ENCODE data around the gene TRERF1.

Gene TRERF1

DNA sequence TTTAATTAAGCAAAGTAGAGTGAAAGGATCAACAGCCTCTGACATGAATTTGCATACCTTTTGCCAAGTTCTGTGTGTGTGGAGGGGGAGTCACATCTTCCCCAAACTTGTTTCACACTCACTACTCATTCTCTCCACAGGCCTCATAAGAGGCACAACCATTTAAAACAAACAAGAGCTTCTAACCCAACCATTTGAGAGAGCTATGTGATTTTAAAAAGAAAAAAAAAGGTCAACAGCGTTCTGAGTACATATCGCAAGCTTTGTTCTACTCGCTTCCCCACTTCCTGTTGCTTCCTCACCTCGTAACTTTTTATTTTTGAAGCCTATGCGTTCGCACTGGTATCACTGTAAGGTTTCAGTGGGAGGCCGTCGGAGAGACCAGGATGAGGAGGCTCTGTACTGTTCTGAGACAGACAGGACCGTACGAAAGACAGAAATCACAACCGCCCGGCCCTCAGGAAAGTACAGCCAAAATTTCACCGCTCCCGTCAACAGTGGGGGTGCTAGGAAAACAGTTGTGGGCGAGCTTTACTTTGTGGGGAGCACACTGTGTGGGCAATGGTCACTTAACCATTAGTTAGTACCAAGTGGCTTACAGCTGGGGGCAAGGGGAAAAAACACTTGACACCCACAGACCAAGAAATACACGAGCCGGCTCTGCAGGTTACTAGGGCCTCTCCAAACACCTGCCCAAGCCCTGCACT lies 61.3 kb downstream of the TRERF1 start:
- no peak for DNase-seq

- DNase-seq: no peak
Observed at GRCh38 chr6:42389736-42390135, 62.0 kb downstream of the TRERF1 start.

DNA sequence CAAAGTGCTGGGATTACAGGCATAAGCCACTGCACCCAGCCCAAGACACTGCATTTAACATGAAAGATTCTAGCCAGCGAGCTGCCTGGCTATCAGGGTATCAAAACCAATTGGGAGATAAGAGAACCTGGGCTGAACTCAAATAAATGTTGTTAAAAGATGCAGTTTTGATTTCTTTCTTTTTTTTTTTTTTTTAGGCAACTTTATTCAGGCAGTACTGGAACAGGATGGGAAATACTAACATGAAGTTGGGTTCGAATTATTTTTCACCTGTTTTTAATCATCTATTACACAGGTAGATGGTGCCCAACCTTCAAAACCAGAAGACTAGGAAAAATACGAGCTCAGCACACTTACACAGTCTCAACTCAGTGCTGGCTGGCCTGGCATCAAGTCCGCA lies 63.7 kb downstream of the TRERF1 start:
- DNase-seq: no peak

DNA sequence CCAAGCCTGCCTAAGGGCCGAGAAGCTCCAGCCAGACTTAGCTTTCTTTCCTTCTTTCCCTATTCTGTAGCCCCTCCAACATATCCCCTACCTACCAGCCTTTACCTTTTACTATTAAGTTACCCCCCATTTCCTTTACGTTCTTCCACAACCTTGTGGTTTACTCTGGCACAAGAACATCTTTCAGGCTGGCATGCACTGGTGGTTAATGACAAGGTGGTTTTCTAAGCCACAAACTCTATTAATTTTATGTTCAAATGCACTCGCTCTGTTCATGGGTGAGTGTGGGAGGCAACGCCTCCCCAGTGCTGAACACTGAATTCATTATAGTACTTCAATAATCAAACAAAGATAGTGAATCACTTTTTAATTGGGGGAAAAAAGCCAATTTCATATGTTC lies 64.4 kb downstream of the TRERF1 start:
- no peak for DNase-seq

DNA sequence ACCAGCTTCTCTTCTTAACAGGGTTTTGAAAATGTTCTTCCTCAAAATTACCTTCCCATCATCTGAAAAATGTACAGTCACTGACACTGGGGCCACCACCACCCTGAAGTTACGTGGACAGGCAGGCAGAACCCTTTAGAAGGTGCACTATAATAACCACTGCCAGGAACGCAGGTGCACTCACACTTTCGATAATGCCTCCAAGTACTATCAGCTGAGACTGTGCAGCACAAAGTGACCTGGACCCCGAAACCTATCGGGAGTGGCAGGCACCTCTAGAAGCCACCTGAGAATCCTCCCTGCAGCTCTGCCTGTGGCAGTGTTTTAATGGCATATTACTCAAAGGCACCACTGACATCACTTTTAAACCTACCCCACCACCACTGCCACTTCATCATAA lies 66.4 kb downstream of the TRERF1 start:
- DNase-seq: no peak

DNA sequence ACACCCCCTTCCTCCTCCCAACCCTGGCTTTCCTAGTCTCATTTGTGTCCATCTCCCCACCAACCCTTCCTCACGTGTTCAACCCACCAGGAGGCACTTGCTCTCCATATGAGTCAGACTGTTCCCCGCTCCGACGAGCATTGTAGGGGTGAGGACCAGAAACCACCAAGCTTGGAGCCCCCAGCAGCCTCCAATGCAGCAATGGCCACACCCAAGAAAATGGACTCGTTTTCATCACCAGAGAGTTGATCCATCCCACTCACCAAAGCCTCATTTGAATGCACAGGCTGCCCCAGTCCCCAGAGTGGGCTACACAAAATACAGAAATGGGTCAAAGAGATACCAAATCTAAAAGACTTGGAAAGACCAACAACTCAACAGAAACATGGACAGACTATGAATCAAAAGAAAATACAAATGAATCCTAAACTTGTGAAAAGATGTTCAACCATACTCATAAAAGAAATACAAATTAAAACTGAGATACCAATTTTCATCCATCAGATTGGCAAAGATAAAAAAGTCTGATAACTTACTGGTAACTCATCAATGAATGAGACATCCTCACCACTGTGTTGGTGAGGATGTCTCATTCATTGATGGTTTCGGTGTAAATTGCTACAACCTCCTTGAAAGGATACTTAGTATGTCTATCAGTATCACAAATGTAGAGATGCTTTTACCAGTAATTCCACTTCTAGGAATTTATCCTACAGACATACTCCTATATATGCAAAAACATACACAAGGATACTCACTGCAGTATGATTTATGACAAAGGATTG lies 68.1 kb downstream of the TRERF1 start:
- DNase-seq: no peak

GRCh38 chr6:42381850-42382249 lies 69.9 kb downstream of the TRERF1 start:
- DNase-seq: no peak

- DNase-seq: no peak
Observed at GRCh38 chr6:42380228-42380979, 71.3 kb downstream of the TRERF1 start.

DNA sequence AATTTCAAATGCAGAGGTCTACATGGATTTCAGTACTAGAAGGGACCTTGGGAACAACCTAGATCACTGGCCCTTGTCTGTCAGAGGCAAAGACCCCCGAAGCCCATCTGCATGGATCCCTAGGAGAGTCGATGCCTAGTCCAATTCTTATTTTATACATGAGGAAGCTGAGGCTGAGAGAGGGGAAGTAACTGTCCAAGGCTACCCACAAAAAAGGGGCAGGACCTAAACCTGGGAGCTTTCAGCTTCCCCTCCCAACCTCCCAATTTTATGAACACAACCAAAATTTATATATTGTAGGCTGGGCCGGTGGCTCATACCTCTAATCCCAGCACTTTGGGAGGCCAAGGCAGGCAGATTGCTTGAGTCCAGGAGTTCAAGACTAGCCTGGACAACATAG lies 73.2 kb downstream of the TRERF1 start:
- DNase-seq: no peak

- DNase-seq: no peak
Observed at GRCh38 chr6:42378125-42378524, 73.6 kb downstream of the TRERF1 start.

- DNase-seq: no peak
Observed at GRCh38 chr6:42375007-42375635, 76.6 kb downstream of the TRERF1 start.

DNA sequence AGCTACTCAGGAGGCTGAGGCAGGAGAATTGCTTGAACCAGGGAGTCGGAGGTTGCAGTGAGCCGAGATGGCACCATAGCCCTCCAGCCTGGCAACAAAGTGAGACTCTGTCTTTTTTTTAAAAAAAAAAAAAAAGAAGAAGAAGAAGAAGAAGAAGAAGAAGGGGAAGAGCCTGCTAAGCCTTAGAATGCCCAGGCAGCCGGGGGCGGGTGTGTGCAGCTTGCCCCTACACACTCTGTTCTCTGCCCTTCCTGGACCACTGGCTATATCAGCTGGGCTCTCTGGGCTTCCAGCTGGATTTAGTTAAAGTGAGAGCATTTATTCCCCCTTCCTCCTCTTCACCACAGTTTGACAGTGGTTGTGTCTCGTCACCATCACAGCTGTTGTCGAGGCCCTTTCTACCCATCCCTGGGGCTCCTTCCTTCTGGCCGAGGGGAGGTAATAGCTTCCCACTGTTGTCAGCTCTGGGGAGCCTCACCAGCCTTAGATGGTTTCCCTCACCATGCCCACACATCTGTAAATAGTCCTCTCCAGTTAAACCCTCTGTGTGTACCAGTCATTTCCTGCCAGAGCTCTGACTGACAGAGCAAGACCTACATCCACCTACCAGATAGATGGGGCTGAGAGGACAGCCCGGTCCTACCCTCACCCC lies 77.6 kb downstream of the TRERF1 start:
- DNase-seq: no peak

DNA sequence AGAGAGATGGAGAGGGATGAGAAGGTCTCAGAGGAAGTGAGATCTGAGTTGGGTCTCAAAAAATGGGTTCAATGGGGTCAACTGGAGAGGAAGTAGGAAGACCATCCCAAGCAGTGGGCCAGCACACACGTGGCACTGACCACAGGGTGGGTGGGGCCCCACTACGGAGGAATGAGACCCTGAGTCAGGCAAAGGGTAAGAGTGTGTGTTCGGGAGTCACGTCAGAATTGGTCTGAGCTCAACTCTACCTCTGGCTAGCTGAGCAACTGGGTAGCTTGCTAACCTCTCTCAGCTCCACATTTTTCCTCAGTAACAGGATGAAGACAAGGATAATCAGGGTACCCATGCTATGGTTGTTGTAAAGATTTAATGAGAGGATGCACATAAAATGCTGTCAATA lies 79.0 kb downstream of the TRERF1 start:
- no peak for DNase-seq

DNA sequence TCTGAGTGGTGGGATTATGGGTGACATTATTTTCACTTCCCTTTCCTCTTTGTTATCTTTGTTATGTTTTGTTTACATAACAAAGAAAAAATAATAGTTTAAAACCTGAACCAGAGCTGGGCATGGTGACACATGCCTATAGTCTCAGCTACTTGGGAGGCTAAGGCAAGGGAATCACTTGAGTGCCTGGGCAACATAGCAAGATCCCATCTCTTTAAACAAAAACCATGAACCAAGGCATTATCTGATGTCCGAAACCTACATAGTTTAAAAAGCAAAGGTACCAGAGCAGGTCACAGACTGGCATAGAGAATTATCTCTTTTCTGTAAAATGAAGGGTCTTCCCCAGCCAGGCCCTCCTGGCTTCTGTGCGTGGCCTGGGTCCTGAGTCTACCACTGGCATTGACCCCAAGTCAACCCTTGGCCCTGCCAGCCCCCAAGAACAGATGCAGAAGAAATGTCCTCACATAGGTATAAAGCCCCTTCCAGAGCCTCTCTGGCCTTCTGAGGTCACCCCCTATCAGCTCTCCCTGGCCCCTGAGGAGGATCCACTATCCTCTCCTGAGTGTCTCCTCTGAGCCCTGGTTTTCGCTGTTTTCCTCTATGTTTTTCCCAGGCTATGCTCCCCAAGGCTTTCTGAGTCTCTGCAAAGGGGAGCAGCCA lies 81.3 kb downstream of the TRERF1 start:
- DNase-seq: no peak

DNA sequence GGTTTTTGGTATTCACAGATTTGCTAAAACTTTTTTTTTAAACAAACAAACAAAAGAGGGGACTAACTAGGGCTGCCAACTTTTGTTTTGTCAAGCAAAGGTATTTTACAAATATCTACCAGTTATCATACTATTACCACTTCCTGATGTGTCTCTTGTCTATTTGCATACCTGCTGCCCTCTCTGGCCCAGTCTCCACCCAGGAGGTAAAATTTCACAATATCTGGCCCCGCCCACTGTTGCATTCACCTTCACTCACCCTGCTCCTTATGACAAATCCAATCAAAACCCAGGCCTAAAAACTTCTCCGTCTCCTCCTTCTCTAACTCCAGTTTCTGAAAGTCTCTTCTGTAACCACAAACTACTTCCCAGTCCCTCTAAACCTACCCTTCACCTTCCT lies 82.2 kb downstream of the TRERF1 start:
- no peak for DNase-seq

DNA sequence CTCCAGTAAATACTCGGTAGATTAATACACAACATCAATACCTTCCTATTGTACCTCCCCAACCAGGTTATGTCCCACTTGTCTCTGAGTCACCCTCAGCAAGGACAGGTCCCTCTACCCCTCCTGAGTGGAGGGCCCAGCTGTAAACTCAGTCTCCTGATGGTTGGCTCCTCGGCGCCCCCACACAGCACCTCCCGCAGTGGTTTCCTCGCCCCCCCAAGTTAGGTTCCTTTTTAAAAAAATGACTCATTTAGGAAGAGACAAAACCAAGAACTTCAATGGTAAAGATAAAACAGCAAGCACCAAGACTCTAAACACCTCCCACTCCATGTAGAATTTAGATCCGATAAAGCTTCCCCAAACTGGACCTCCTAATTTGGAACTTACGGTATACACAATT lies 83.5 kb downstream of the TRERF1 start:
- DNase-seq: no peak

DNA sequence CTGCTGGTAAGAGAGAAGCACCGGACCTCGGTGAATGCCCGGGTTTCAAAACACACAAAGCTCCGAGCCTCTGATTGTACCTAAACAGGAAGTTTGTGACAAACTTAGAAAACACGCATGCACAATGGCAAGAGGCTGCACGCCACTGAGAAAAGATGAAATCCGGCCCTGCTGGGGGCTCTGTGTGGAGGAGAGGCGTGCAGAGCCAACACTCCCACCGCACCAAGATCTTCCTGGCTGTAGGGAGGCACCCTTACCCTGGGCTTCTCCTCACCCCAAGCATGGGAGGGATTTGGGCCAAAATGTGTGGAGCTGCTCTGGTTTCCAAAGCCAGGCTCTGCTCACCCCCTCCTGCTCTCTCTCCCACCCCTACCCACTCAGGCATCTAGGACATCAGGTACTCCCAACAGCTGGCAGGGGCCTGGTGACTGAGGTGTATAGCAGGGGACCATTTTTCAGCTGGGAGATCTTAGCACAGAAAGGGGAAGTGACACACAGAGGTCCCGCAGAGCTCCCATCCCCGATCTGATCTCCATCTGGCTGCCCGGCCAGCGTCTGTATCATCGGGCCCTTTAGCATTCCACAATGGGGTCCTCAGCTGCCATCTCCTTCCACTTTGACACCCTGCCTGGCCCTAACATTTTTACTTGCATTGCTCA lies 84.2 kb downstream of the TRERF1 start:
- DNase-seq: peak; percentile 19

- no peak for DNase-seq
Observed at GRCh38 chr6:42366999-42367352, 84.8 kb downstream of the TRERF1 start.

- DNase-seq: no peak
Observed at GRCh38 chr6:42366011-42366705, 85.6 kb downstream of the TRERF1 start.

DNA sequence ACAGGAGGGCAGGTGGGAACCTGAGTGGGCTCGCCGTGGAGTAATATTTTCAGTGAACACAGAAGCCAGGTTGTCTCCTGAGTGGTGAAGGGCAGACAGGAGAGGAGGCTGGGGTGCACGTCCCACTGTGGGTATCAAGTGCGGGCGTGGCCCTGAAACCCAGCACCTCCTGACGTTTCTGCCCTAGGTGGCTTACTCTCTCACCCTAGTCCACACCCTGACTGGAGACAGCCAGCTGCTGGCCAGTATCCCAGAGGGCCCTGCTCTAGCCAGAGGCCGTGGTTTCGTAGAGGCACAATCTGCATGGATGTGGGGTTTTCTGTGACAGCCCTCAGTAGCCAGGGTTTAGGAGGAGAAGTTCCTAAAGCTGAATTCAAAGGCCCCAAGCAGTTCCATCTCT lies 86.7 kb downstream of the TRERF1 start:
- DNase-seq: no peak

Measured in SIG-M5 (cell line).